Stimulated activated naive CD8-positive, alpha-beta T cell treated with anti-CD3 and anti-CD28 coated beads, Interleukin-15, amount 100 ng/mL, for 72 hours (primary cell): Measurements from ENCODE around the gene DST.

Experiments
- ATAC-seq: fragments of 150-1000 bp; cut with Tn5 transposase; 2 replicates; pipeline ENCODE4 v1.10.0; 2021; ENCODE audit warnings: mild to moderate bottlenecking, moderate library complexity
- DNase-seq, 2 donors: peaks; one replicate each; pipeline ENCODE4 v3.0.0; 2021 to 2022
- H3K27ac Mint-ChIP-seq, 2 donors: one replicate each; pipeline ENCODE4 v1.8.0; 2022; ENCODE audit warnings: mild to moderate bottlenecking in 2 of 2, mixed read lengths in 2 of 2, moderate library complexity in 2 of 2
- H3K27me3 Mint-ChIP-seq: one replicate; pipeline ENCODE4 v1.8.0; 2022; ENCODE audit warnings: mixed read lengths
- H3K4me1 Mint-ChIP-seq: one replicate; pipeline ENCODE4 v1.8.0; 2022; ENCODE audit warnings: mild to moderate bottlenecking, mixed read lengths
- H3K4me3 Mint-ChIP-seq, 2 donors: one replicate each; pipeline ENCODE4 v1.8.0; 2022; ENCODE audit warnings: mild to moderate bottlenecking in 2 of 2, mixed read lengths in 2 of 2, moderate library complexity in 1 of 2
- H3K9me3 Mint-ChIP-seq, 2 donors: one replicate each; pipeline ENCODE4 v1.8.0; 2022; ENCODE audit warnings: mixed read lengths in 2 of 2

DST gene

GRCh38 chr6:56424542-56425083 is 218.1 kb downstream of the DST start:
- no peak overlapping the region for H3K4me3 Mint-ChIP-seq
- no peaks in the 10 kb centered on the region for H3K4me1 Mint-ChIP-seq
- ATAC-seq (no peak), DNase-seq (no peak)
- H3K9me3 Mint-ChIP-seq, result no peaks in the 10 kb centered on the region
- H3K27ac Mint-ChIP-seq, result no peak overlapping the region
- peaks cover 26% of the 10 kb centered on the region for H3K27me3 Mint-ChIP-seq

GRCh38 chr6:56424064-56424463 is 218.6 kb downstream of the DST start:
- no peak for DNase-seq
- Mint-ChIP-seq H3K4me3 (no peak overlapping the region), H3K27me3 (peaks cover 26% of the 10 kb centered on the region), H3K27ac (no peak overlapping the region), H3K4me1 (no peaks in the 10 kb centered on the region), H3K9me3 (no peaks in the 10 kb centered on the region)
- ATAC-seq, result no peak

GRCh38 chr6:56420296-56420695 is 222.4 kb downstream of the DST start:
- no peak overlapping the region for H3K4me3 Mint-ChIP-seq
- H3K27me3 Mint-ChIP-seq, result peaks cover 22% of the 10 kb centered on the region
- no peak for ATAC-seq
- H3K27ac Mint-ChIP-seq, result no peak overlapping the region
- H3K9me3 Mint-ChIP-seq, result no peaks in the 10 kb centered on the region
- H3K4me1 Mint-ChIP-seq, result no peaks in the 10 kb centered on the region
- DNase-seq, result no peak

GRCh38 chr6:56419191-56419590 is 223.5 kb downstream of the DST start:
- no peak overlapping the region for H3K4me3 Mint-ChIP-seq
- ATAC-seq, result no peak
- no peak overlapping the region for H3K27ac Mint-ChIP-seq
- no peaks in the 10 kb centered on the region for H3K9me3 Mint-ChIP-seq
- no peak for DNase-seq
- no peaks in the 10 kb centered on the region for H3K4me1 Mint-ChIP-seq
- peaks cover 22% of the 10 kb centered on the region for H3K27me3 Mint-ChIP-seq

- no peak for ATAC-seq
- no peak for DNase-seq
- no peaks in the 10 kb centered on the region for H3K9me3 Mint-ChIP-seq
- no peak overlapping the region for H3K27ac Mint-ChIP-seq
- no peaks in the 10 kb centered on the region for H3K4me1 Mint-ChIP-seq
- no peak overlapping the region for H3K4me3 Mint-ChIP-seq
- H3K27me3 Mint-ChIP-seq, result peaks cover 22% of the 10 kb centered on the region
Observed at GRCh38 chr6:56417823-56418222, 224.9 kb downstream of the DST start.

GRCh38 chr6:56416247-56416646 is 226.4 kb downstream of the DST start:
- no peak for DNase-seq
- Mint-ChIP-seq H3K9me3 (no peaks in the 10 kb centered on the region), H3K4me3 (no peak overlapping the region), H3K27ac (no peak overlapping the region), H3K27me3 (peaks cover 20% of the 10 kb centered on the region), H3K4me1 (no peaks in the 10 kb centered on the region)
- ATAC-seq, result no peak

- Mint-ChIP-seq H3K27ac (no peak overlapping the region), H3K4me3 (no peak overlapping the region), H3K4me1 (no peaks in the 10 kb centered on the region), H3K9me3 (no peaks in the 10 kb centered on the region), H3K27me3 (peaks cover 30% of the 10 kb centered on the region)
- no peak for DNase-seq
- no peak for ATAC-seq
Observed at GRCh38 chr6:56408976-56409375, 233.7 kb downstream of the DST start.
